B cell (primary cell): ENCODE measurements around the gene EIPR1. TPM values are rescaled to one million over a fixed set of nuclear protein-coding genes. Genes with fewer than 3 reads are reported as not detected.

Source experiments
- ATAC-seq: fragments of 200-7000 bp; cut with Tn5 transposase; one replicate; pipeline ENCODE4 v1.10.0; 2021; ENCODE audit warnings: low read depth, mild to moderate bottlenecking, moderate number of reproducible peaks, moderate library complexity
- CTCF ChIA-PET: fragments of 350-600 bp; sonication (Branson Sonifier 250); formaldehyde crosslinking; loops from one replicate; lab custom pipeline; 2021; ENCODE audit warnings: antibody characterized with exemption, inconsistent platforms; lab: Charles Lee
- POLR2A ChIA-PET: fragments of 350-600 bp; sonication (Branson Sonifier 250); formaldehyde crosslinking; loops from one replicate; lab custom pipeline; 2021; ENCODE audit warnings: antibody characterized with exemption; lab: Charles Lee
- DNase-seq: peaks from one replicate; pipeline ENCODE4 v3.0.0; 2013
- H2AFZ ChIP-seq: 2 replicates; pipeline ENCODE4 v1.6.1; 2012; ENCODE audit warnings: mild to moderate bottlenecking, low read depth, low read length; ENCODE audit not compliant: insufficient read depth, poor library complexity, severe bottlenecking
- H3K27ac ChIP-seq, 2 donors: 1 replicate in 1 of 2; 2 replicates in 1 of 2; pipeline ENCODE4 v1.5.1; 2012 to 2013; ENCODE audit warnings: low read length in 2 of 2, mild to moderate bottlenecking in 2 of 2, moderate library complexity in 1 of 2
- H3K27me3 ChIP-seq, 4 experiments: fragments of 200-600 bp in 1 of 4; sonication (generic) in 1 of 4; replicated peaks in 1 of 4; 1 replicate in 2 of 4; 2 replicates in 2 of 4; pipeline versions ENCODE4 v1.6.1 to v1.7.0; 2013 to 2016; ENCODE audit warnings: low read length in 3 of 4, mild to moderate bottlenecking in 2 of 4, mixed read lengths in 1 of 4, moderate library complexity in 1 of 4; ENCODE audit not compliant: insufficient read depth in 4 of 4, control insufficient read depth in 3 of 4; ENCODE audit errors: control extremely low read depth in 1 of 4
- H3K36me3 ChIP-seq, 2 experiments: replicated peaks in 1 of 2; 1 replicate in 1 of 2; 2 replicates in 1 of 2; pipeline versions ENCODE4 v1.6.1 to v1.7.1; 2013; ENCODE audit warnings: low read length in 1 of 2; ENCODE audit not compliant: insufficient read depth in 2 of 2, control insufficient read depth in 1 of 2; ENCODE audit errors: control extremely low read depth in 1 of 2, extremely low read depth in 1 of 2
- H3K4me1 ChIP-seq, 2 donors: fragments of 200-600 bp in 1 of 2; sonication (generic) in 1 of 2; 1 replicate in 1 of 2; 2 replicates in 1 of 2; pipeline versions ENCODE4 v1.5.1 to v1.6.1; 2013 to 2017; ENCODE audit warnings: low read length in 2 of 2; ENCODE audit not compliant: control insufficient read depth in 2 of 2, insufficient read depth in 2 of 2
- H3K4me2 ChIP-seq: replicated peaks from 2 replicates; pipeline ENCODE3; 2012; ENCODE audit warnings: mild to moderate bottlenecking, low read depth, low read length; ENCODE audit not compliant: poor library complexity, severe bottlenecking
- H3K4me3 ChIP-seq, 5 experiments: fragments of 200-600 bp in 1 of 5; sonication (generic) in 1 of 5; 1 replicate in 3 of 5; 2 replicates in 2 of 5; pipeline versions ENCODE4 v1.5.1 to v1.7.0; 2011 to 2016; ENCODE audit warnings: low read length in 4 of 5, mild to moderate bottlenecking in 4 of 5, low read depth in 2 of 5, control low read depth in 1 of 5, moderate library complexity in 1 of 5; ENCODE audit not compliant: insufficient read depth in 1 of 5; ENCODE audit errors: control extremely low read depth in 1 of 5, extremely low read depth in 1 of 5
- H3K79me2 ChIP-seq: fragments of 200-600 bp; sonication (generic); one replicate; pipeline ENCODE4 v1.6.0; 2016; ENCODE audit warnings: low read length; ENCODE audit not compliant: control insufficient read depth, insufficient read depth
- H3K9ac ChIP-seq: fragments of 200-600 bp; sonication (generic); 2 replicates; pipeline ENCODE4 v1.6.1; 2017; ENCODE audit warnings: mild to moderate bottlenecking, low read length, moderate library complexity
- H3K9me3 ChIP-seq, 3 donors: one replicate each; pipeline versions ENCODE4 v1.6.1 to v1.7.1; 2013; ENCODE audit warnings: low read length in 2 of 3; ENCODE audit not compliant: control insufficient read depth in 2 of 3, insufficient read depth in 1 of 3; ENCODE audit errors: control extremely low read depth in 1 of 3
- H4K20me1 ChIP-seq: 2 replicates; pipeline ENCODE4 v1.6.0; 2012; ENCODE audit warnings: mild to moderate bottlenecking, low read length; ENCODE audit not compliant: insufficient read depth, control insufficient read depth, poor library complexity, severe bottlenecking
- H3K27ac Mint-ChIP-seq: one replicate; pipeline ENCODE4 v1.8.0; 2021; ENCODE audit warnings: mixed read lengths
- H3K27me3 Mint-ChIP-seq: one replicate; pipeline ENCODE4 v1.8.0; 2021; ENCODE audit warnings: mixed read lengths
- H3K4me1 Mint-ChIP-seq: one replicate; pipeline ENCODE4 v1.8.0; 2021; ENCODE audit warnings: mixed read lengths
- H3K4me3 Mint-ChIP-seq: one replicate; pipeline ENCODE4 v1.8.0; 2021; ENCODE audit warnings: mixed read lengths
- H3K9me3 Mint-ChIP-seq: one replicate; pipeline ENCODE4 v1.8.0; 2022; ENCODE audit warnings: mixed read lengths; ENCODE audit not compliant: insufficient read depth
- EZH2 ChIP-seq: IDR thresholded peaks from 2 replicates; pipeline ENCODE4 v1.6.1; 2012; ENCODE audit warnings: borderline replicate concordance, low read depth, mild to moderate bottlenecking, moderate library complexity, low read length; ENCODE audit not compliant: insufficient read depth, poor library complexity, severe bottlenecking
- WGBS: methylation state at CpG from one replicate; pipeline ENCODE4 v1.1.5; 2013; ENCODE audit warnings: missing lambda C conversion rate; ENCODE audit not compliant: insufficient coverage; 5-methylcytosine and 5-hydroxymethylcytosine counted together
- intact Hi-C: fragments of 100-400 bp; cut with micrococcal nuclease; formaldehyde crosslinking; loops from one replicate; pipeline ENCODE4 v1.10.0; 2022
- polyA plus RNA-seq: library from polyadenylated mRNA; depleted of rRNA; stranded (reverse); fragments of >200 nt; gene quantifications from 2 replicates; pipeline ENCODE4 v1.2.3, GENCODE V29; 2012
- total RNA-seq, 2 donors: library from RNA; stranded (reverse); fragments of 120-200 nt in 1 of 2; gene quantifications; 1 replicate in 1 of 2; 2 replicates in 1 of 2; pipeline versions ENCODE4 v1.2.3 to v1.2.4, GENCODE V29; 2013 to 2022
- TF ChIP-seq, protein P1 (sequence below): fragments of 200-600 bp; IDR thresholded peaks from one replicate; pipeline ENCODE4 v1.8.0; 2022; ENCODE audit warnings: antibody characterized with exemption, mild to moderate bottlenecking

EIPR1 gene
- total and polyA plus RNA-seq, 2 donors (not counting 1 experiment from before 2014, with no cell fraction given), result 31.8 to 37.0 TPM

DNA sequence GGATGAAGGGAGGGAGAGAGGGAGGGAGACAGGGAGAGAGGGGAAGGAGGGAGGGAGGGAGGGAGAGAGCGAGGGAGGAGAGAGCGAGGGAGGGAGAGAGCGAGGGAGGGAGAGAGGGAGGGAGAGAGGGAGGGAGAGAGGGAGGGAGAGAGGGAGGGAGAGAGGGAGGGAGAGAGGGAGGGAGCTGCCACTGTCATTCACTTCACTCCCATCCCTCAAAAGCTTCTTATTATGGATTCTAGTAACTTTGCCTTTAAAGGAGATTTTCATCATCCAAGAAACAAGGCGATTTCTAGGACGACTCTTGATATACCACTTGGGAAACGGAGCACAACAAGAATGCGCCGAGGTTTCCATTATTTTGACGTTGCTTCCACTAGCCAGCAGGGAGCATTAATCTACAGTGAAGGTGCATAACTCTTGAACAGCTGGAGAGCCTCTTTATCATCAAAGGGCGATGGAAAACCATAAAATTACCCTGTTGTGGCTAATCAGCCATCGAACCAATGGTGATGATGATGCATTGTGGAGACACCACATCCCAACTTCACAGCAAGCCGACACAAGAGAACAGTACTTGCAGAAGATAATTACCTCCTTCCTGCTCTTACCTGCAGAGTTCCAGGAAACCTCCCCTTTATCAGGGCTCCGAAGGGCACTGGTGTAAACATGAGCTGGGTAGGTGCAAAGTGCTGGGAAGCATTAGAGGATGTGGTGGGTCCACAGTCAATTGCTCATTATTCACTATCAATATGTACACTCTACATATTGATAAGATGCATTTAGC is 130.5 kb downstream of the EIPR1 start:
- CTCF ChIA-PET, result no interaction called here
- no peaks in the 10 kb centered on the region for H3K27me3 ChIP-seq
- POLR2A ChIA-PET, result no interaction called here
- H3K4me1 ChIP-seq, result peaks cover 15 to 17% of the 10 kb centered on the region in 2 donors
- intact Hi-C loops, result no loop called here
- ATAC-seq (no peak), DNase-seq (no peak)
- no peak overlapping the region for H3K9ac ChIP-seq
- H3K9me3 ChIP-seq, result peaks cover 4 to 23% (median 15%) of the 10 kb centered on the region in 3 donors
- Mint-ChIP-seq H3K27ac (no peak overlapping the region), H3K27me3 (no peaks in the 10 kb centered on the region), H3K4me1 (peaks cover 15% of the 10 kb centered on the region), H3K4me3 (no peak overlapping the region), H3K9me3 (peaks cover 9% of the 10 kb centered on the region)
- no peaks in the 10 kb centered on the region for H4K20me1 ChIP-seq
- H3K4me3 ChIP-seq, result no peak overlapping the region
- H3K36me3 ChIP-seq, result peaks cover 5 to 7% of the 10 kb centered on the region in 2 experiments
- TF ChIP-seq EZH2, result no peak
- TF ChIP-seq, protein P1, sequence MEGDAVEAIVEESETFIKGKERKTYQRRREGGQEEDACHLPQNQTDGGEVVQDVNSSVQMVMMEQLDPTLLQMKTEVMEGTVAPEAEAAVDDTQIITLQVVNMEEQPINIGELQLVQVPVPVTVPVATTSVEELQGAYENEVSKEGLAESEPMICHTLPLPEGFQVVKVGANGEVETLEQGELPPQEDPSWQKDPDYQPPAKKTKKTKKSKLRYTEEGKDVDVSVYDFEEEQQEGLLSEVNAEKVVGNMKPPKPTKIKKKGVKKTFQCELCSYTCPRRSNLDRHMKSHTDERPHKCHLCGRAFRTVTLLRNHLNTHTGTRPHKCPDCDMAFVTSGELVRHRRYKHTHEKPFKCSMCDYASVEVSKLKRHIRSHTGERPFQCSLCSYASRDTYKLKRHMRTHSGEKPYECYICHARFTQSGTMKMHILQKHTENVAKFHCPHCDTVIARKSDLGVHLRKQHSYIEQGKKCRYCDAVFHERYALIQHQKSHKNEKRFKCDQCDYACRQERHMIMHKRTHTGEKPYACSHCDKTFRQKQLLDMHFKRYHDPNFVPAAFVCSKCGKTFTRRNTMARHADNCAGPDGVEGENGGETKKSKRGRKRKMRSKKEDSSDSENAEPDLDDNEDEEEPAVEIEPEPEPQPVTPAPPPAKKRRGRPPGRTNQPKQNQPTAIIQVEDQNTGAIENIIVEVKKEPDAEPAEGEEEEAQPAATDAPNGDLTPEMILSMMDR, result no peak
- 75% methylated on average over 4 of the region's 13 CpGs for WGBS
- H2AFZ ChIP-seq, result no peak overlapping the region
- no peak overlapping the region for H3K27ac ChIP-seq
- H3K79me2 ChIP-seq, result peaks cover 19% of the 10 kb centered on the region
- H3K4me2 ChIP-seq, result no peak overlapping the region

DNA sequence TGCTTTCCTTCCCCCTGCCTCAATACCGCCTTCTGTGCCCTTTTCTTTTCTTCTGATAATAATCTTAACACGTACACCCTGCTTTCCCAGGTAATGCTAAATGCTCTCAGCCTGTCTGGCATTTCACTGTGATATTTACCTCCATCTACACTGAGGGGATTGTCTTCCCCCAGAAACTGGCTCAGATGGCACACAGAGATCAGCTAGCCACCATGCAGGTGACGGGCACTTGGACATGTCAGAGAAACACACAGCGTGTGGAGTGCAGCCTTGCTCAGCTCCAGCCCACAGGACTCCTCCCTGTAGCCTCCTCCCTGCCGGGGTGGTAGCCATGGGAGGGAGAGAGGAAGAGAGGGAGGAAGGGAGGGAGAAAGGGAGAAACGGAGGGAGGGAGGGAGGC is 131.2 kb downstream of the EIPR1 start:
- POLR2A ChIA-PET, result no interaction called here
- intact Hi-C loops, result no loop called here

More for the DNA sequence above, 131.2 kb downstream of the EIPR1 start:
- no peak for TF ChIP-seq EZH2
- TF ChIP-seq, protein P1, result no peak
- H2AFZ ChIP-seq, result no peak overlapping the region
- H3K9me3 Mint-ChIP-seq, result peaks cover 9% of the 10 kb centered on the region
- H3K9ac ChIP-seq, result no peak overlapping the region
- no peak overlapping the region for H3K4me3 ChIP-seq
- no peaks in the 10 kb centered on the region for H3K27me3 Mint-ChIP-seq
- H3K4me3 Mint-ChIP-seq, result no peak overlapping the region
- no peak overlapping the region for H3K27ac Mint-ChIP-seq
- DNase-seq, result no peak
- H3K4me2 ChIP-seq, result no peak overlapping the region
- WGBS, result 50% methylated on average over 2 of the region's 6 CpGs
- H3K27ac ChIP-seq, result no peak overlapping the region
- peaks cover 18% of the 10 kb centered on the region for H3K4me1 Mint-ChIP-seq
- no peaks in the 10 kb centered on the region for H4K20me1 ChIP-seq
- H3K27me3 ChIP-seq, result no peaks in the 10 kb centered on the region
- peaks cover 24% of the 10 kb centered on the region for H3K79me2 ChIP-seq
- peaks cover 4 to 23% (median 15%) of the 10 kb centered on the region in 3 donors for H3K9me3 ChIP-seq
- peaks cover 21 to 24% of the 10 kb centered on the region in 2 donors for H3K4me1 ChIP-seq
- CTCF ChIA-PET, result no interaction called here
- peaks cover 3 to 5% of the 10 kb centered on the region in 2 experiments for H3K36me3 ChIP-seq
- ATAC-seq, result no peak
